Upper lobe of right lung (tissue), 1 donor: ENCODE data around the gene KCNQ5. TPM values are rescaled to one million over a fixed set of nuclear protein-coding genes. Genes with fewer than 3 reads are reported as not detected.

Experiments used
- ATAC-seq: fragments of 200-7000 bp; cut with Tn5 transposase; one replicate; pipeline ENCODE4 v1.9.1; 2020; ENCODE audit warnings: mild to moderate bottlenecking, moderate library complexity
- DNase-seq: peaks from one replicate; pipeline ENCODE4 v3.0.0-alpha.2; 2020
- H3K27ac ChIP-seq: fragments of 200-600 bp; one replicate; pipeline ENCODE4 v1.8.0; 2022
- H3K27me3 ChIP-seq: fragments of 200-600 bp; one replicate; pipeline ENCODE4 v1.8.0; 2022; ENCODE audit warnings: mild to moderate bottlenecking
- H3K36me3 ChIP-seq: fragments of 200-600 bp; one replicate; pipeline ENCODE4 v1.8.0; 2022
- H3K4me1 ChIP-seq: fragments of 200-600 bp; one replicate; pipeline ENCODE4 v1.8.0; 2022
- H3K4me3 ChIP-seq: fragments of 200-600 bp; one replicate; pipeline ENCODE4 v1.8.0; 2022; ENCODE audit warnings: mild to moderate bottlenecking
- H3K9me3 ChIP-seq: fragments of 200-600 bp; one replicate; pipeline ENCODE4 v1.8.0; 2022
- CTCF ChIP-seq: fragments of 200-600 bp; IDR thresholded peaks from one replicate; pipeline ENCODE4 v1.8.0; 2022; ENCODE audit warnings: antibody characterized with exemption
- intact Hi-C: fragments of 100-400 bp; cut with DNase I; formaldehyde crosslinking; loops from one replicate; pipeline ENCODE4 v1.11.0; 2022
- total RNA-seq: library from RNA; stranded (reverse); fragmentation: NEBNext Ultra II Directional; extraction: Animal tissue kit (Norgen Biotek cat#: 25700); gene quantifications from one replicate; pipeline ENCODE4 v1.2.1, GENCODE V29; 2021
- donor health status: DM: no; HTN: yes; CAD: no; lungs with severe emphysema.

Gene KCNQ5
- total RNA-seq, 1 donor from 2014 or later: 1.3 TPM

- ATAC-seq: no peak
- Histone ChIP-seq H3K4me1 (no peaks in the 10 kb centered on the region), H3K9me3 (no peaks in the 10 kb centered on the region), H3K36me3 (no peaks in the 10 kb centered on the region), H3K27ac (no peak overlapping the region), H3K4me3 (no peak overlapping the region), H3K27me3 (no peaks in the 10 kb centered on the region)
- no peak for TF ChIP-seq CTCF
- intact Hi-C loops: no loop called here
- DNase-seq: no peak
These were observed 284.0 kb downstream of the KCNQ5 start for GRCh38 chr6:72905705-72906478.

GRCh38 chr6:72911463-72912155, 289.7 kb downstream of the KCNQ5 start:
- H3K36me3 ChIP-seq: no peaks in the 10 kb centered on the region
- no peaks in the 10 kb centered on the region for H3K27me3 ChIP-seq
- intact Hi-C loops: no loop called here
- no peak overlapping the region for H3K4me3 ChIP-seq
- H3K9me3 ChIP-seq: no peaks in the 10 kb centered on the region
- no peak for TF ChIP-seq CTCF
- H3K27ac ChIP-seq: no peak overlapping the region
- ATAC-seq: no peak
- DNase-seq: no peak
- H3K4me1 ChIP-seq: no peaks in the 10 kb centered on the region

- no peaks in the 10 kb centered on the region for H3K9me3 ChIP-seq
- no peak for TF ChIP-seq CTCF
- DNase-seq (no peak), ATAC-seq (no peak)
- no peak overlapping the region for H3K27ac ChIP-seq
- H3K4me1 ChIP-seq: no peaks in the 10 kb centered on the region
- H3K4me3 ChIP-seq: no peak overlapping the region
- H3K27me3 ChIP-seq: no peaks in the 10 kb centered on the region
- H3K36me3 ChIP-seq: no peaks in the 10 kb centered on the region
- intact Hi-C loops: no loop called here
These were observed 291.9 kb downstream of the KCNQ5 start for GRCh38 chr6:72913797-72914196.

- ATAC-seq (no peak), DNase-seq (no peak)
- H3K27ac ChIP-seq: no peak overlapping the region
- H3K4me1 ChIP-seq: no peaks in the 10 kb centered on the region
- intact Hi-C loops: no loop called here
- no peaks in the 10 kb centered on the region for H3K27me3 ChIP-seq
- H3K9me3 ChIP-seq: no peaks in the 10 kb centered on the region
- H3K36me3 ChIP-seq: no peaks in the 10 kb centered on the region
- TF ChIP-seq CTCF: no peak
- H3K4me3 ChIP-seq: no peak overlapping the region
These were observed 294.4 kb downstream of the KCNQ5 start for GRCh38 chr6:72916298-72916697.

GRCh38 chr6:72916906-72917305, 295.0 kb downstream of the KCNQ5 start:
- intact Hi-C loops: no loop called here
- no peak for TF ChIP-seq CTCF

More at GRCh38 chr6:72916906-72917305, 295.0 kb downstream of the KCNQ5 start:
- no peaks in the 10 kb centered on the region for H3K36me3 ChIP-seq
- no peaks in the 10 kb centered on the region for H3K4me1 ChIP-seq
- no peak overlapping the region for H3K27ac ChIP-seq
- no peak for ATAC-seq
- no peak for DNase-seq
- no peaks in the 10 kb centered on the region for H3K27me3 ChIP-seq
- no peaks in the 10 kb centered on the region for H3K9me3 ChIP-seq
- H3K4me3 ChIP-seq: no peak overlapping the region
